GM21360 (cell line): ENCODE measurements around the gene MOCS2.
A peak's percentile ranks its signal among the peaks of the same experiment; 100 is the strongest.
"Not testable (repeated sequence)": the region's sequence is repeated elsewhere in the genome, so short reads cannot be mapped to it uniquely, and the experiment has no call there.

Experiments used
- ATAC-seq: cut with Tn5 transposase; IDR thresholded peaks from one replicate; pipeline ENCODE4 v1.9.1; 2021; ENCODE audit warnings: mild to moderate bottlenecking, moderate library complexity; ENCODE audit not compliant: unreplicated experiment

Gene MOCS2

GRCh38 chr5:53109443-53110127 lies at the start of gene MOCS2:
Gene MOCS2 (minus strand): TSS chr5:53109757. CDS start chr5:53107174, 2,583 bp downstream.
- peak; percentile 95 for ATAC-seq

GRCh38 chr5:53151713-53152458 lies 42.3 kb upstream of the MOCS2 start:
- ATAC-seq: no peak

- ATAC-seq: no peak
These were observed 23.5 kb upstream of the MOCS2 start for GRCh38 chr5:53133020-53133419.

- ATAC-seq: no peak
These were observed 20.7 kb upstream of the MOCS2 start for GRCh38 chr5:53130266-53130665.

- ATAC-seq: no peak
These were observed 18.9 kb upstream of the MOCS2 start for GRCh38 chr5:53128481-53128880.

GRCh38 chr5:53127107-53127506 lies 17.6 kb upstream of the MOCS2 start:
- no peak for ATAC-seq

- ATAC-seq: no peak
These were observed 17.0 kb upstream of the MOCS2 start for GRCh38 chr5:53126521-53126920.

- no peak for ATAC-seq
These were observed 14.1 kb upstream of the MOCS2 start for GRCh38 chr5:53123702-53124101.

- no peak for ATAC-seq
These were observed 10.6 kb upstream of the MOCS2 start for GRCh38 chr5:53120165-53120564.

- no peak for ATAC-seq
These were observed 9.3 kb upstream of the MOCS2 start for GRCh38 chr5:53118879-53119278.

GRCh38 chr5:53116597-53116996 lies 7.0 kb upstream of the MOCS2 start:
- ATAC-seq: no peak

- no peak for ATAC-seq
These were observed 5.4 kb upstream of the MOCS2 start for GRCh38 chr5:53114988-53115387.

- ATAC-seq: no peak
These were observed 4.4 kb upstream of the MOCS2 start for GRCh38 chr5:53113947-53114346.

- no peak for ATAC-seq
These were observed 3.4 kb upstream of the MOCS2 start for GRCh38 chr5:53112909-53113308.

GRCh38 chr5:53112307-53112706 lies 2.8 kb upstream of the MOCS2 start:
- ATAC-seq: not testable (repeated sequence)

GRCh38 chr5:53111139-53111538 lies 1.6 kb upstream of the MOCS2 start:
- ATAC-seq: no peak

GRCh38 chr5:53110156-53110555 lies 599 bp upstream of the MOCS2 start:
- peak; percentile 4 for ATAC-seq

GRCh38 chr5:53109056-53109442 lies 508 bp downstream of the MOCS2 start:
- peak; percentile 12 for ATAC-seq

GRCh38 chr5:53105611-53106300 lies 3.8 kb downstream of the MOCS2 start:
- ATAC-seq: no peak

- ATAC-seq: no peak
These were observed 9.0 kb downstream of the MOCS2 start for GRCh38 chr5:53100606-53101005.

- no peak for ATAC-seq
These were observed 10.0 kb downstream of the MOCS2 start for GRCh38 chr5:53099546-53099945.
